ENCODE results near the gene SORCS3. TPM values are rescaled to one million over a fixed set of nuclear protein-coding genes. Genes with fewer than 3 reads are reported as not detected.

Gene SORCS3
- total RNA-seq, 1 donor from 2014 or later, result not detected

DNA sequence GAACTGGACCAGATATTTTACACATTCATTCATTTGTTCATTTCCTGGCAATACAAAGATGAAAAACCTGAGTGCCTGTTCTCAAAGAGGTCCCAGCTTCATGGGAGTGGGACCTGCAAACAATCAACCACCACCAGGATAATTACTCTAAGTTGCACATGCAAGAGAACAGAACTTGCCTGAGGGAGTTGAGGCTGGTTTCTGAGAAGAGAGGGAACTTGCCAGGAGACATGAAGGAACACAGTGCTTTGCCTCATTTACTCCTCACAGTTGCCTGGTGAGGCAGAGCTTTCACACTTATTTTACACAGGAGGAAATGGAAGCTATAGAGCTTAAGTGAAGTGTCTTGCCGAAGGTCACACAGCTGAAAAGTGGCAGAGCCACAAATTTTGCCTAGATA, 170.1 kb downstream of the SORCS3 start:
- intact Hi-C loops (cut with DNase I), result no loop called here
- DNase-seq (ENCODE audit: low spot score), result no peak

DNA sequence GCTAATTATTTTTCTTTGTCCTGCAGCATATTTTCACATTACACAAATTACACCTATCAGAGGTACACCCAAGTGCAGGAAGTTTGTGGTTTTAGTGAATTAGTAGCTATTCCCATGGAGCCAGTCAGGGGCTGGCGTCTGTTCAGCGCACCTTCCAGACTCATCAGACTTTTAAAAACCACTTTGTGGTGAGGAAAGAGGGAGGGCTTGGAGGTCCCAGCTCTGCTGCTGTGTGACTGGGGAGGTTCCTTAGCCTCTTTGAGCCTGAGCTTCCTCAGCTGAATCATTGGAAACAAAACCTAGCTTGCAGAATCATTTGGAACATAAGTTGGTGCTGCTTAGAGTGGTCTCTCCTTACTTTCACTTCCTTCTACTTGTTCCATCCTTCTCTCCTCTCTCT, 175.4 kb downstream of the SORCS3 start:
- DNase-seq (ENCODE audit: low spot score), result no peak
- intact Hi-C loops (cut with DNase I), result no loop called here

DNA sequence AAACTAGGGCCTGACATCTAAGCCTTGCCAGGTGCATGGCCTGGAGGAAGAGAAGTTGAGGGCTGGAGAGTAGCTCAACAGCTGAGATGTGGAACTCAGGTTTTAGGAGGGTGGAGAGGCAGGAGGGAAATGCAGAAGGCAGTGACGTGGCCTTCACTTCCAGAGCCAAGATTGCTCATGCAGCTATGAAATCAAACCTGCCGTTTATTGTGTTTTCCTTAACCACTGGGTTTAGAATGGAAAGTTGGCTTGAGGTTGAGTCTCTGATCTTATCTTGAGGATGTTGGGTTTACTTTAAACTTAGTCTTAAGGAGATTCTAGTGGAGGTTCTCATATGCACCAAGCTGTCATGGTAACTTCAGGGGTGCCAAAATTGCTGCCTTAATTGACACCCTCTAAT, 178.6 kb downstream of the SORCS3 start:
- DNase-seq (ENCODE audit: low spot score), result no peak
- intact Hi-C loops (cut with DNase I), result no loop called here

DNA sequence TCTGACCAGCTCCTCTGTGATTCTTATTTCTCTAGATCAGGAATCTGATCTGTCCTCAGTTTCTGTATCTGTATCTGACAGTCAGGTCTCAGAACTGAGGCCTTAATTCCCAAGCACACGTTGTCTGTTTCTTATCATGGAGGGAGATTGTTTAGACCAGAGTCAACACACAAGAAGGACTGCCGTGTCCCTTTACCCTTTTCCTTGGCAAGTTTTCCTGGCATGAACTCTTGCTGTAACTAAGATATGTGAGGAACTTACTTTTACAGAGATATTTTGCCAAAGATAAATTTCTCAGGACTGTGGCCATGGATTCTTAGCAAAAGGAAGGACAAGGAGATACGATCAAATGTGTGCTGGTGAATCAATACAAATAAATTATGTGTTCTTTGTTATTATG, 181.0 kb downstream of the SORCS3 start:
- intact Hi-C loops (cut with DNase I), result no loop called here

DNA sequence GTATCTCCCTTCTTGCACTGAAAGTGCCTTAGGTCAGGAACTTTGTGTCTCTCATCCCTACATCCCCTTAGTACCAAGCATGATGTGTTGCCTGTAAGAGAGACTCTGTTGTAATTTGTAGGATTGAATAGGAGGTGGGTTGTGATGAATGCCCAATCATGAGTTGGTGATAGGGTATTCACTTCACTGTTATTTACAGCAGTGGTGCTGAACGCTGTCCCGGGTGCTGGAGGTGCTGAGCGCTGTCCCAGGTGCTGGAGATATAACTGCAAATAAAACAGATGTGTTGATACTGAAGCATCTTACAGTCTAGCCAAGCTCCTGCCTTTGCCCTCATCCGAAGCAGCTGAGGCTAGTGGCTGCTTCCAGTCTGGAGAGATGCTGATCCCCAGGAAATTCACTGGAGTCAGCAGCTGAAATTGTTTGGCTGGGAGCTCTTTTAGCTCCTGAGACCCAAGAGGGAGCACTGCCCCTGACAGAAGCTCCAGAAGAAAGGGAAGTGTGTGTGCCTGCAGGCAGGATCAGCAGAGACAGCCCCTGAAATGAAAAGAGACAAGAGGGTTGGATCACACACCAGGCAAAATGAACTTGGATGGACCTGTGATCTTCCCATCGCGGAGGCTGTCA, 183.4 kb downstream of the SORCS3 start:
- DNase-seq (ENCODE audit: low spot score), result no peak
- intact Hi-C loops (cut with DNase I), result no loop called here

More for the DNA sequence above, 181.0 kb downstream of the SORCS3 start:
- DNase-seq (ENCODE audit: low spot score), result no peak

DNA sequence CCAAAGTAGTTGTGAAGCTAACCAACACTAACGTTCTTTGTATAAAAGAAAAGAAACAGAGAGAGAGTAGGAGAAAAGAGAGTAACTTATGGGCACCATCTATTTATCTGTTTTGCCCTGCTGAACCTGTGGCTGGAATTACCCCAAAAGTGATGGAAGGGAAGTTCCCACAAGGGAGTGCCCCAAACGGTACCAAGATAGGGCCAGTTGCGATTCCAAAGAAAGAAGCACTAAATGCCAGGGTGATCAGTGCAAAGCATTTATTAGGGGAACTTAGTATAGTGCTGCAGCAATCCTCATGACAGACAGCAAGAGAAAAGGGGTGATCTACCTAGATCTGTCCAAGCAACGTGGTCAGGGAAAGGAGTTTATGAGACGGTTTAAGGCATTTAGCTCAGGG, 190.2 kb downstream of the SORCS3 start:
- intact Hi-C loops (cut with DNase I), result no loop called here
- DNase-seq (ENCODE audit: low spot score), result no peak

DNA sequence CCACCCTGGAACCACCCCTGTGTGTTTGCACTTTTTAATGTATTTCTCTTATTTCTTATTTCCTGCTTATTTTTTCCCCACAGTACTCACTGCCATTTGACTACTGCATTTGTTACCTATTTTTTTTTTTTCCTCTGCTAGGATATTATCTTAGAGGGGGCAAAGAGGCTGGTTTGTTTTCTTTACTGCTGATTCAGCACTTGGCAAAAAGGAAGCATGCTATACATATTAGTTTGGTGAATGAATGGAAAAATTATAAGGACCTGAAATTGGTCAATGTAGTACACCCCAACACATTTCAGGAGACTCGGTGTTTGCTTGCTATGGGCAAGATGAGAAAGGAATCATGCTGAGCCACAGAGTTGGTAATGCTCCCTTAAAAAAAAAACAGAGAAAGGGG, 193.5 kb downstream of the SORCS3 start:
- intact Hi-C loops (cut with DNase I), result no loop called here
- DNase-seq (ENCODE audit: low spot score), result no peak

DNA sequence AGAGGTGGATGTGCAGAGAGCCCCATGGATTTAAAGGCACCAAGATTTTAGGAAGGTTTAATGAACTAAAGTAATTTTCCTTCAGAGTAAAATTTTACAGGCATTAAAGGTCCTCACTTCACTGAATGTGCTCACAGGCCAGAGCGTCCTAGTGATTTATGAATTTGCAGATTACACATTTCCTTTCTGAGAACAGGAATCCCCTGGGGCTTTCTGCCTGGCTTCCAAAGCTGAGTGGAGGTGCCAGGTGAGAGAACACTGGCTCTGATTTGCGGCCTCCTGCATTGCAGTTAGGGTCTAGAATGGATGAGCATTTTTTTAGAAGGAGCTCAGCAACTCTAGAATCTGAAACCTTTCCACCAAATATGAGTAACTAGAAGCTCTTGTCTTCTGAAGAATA, 194.3 kb downstream of the SORCS3 start:
- intact Hi-C loops (cut with DNase I), result no loop called here

DNA sequence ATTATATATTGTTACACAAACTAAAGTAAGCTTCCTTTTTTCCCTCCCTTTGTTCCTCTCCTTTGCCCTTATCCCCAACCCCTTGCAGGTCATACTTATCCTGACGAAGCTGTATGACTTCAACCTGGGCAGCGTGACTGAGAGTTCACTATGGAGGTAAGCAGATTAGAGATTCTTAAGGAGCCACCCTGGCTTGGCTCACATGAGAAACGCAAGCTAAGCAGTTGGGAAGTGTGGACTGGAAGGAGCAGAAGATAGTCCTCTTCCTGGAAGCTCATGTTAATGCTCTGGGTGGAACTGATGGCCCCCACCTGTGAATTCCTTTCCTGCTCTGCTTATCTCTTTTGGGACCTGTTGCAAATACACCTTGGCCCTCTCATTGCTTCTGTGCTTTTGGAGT, 201.6 kb downstream of the SORCS3 start:
- no peak for DNase-seq (ENCODE audit: low spot score)
- intact Hi-C loops (cut with DNase I), result no loop called here

More for the DNA sequence above, 194.3 kb downstream of the SORCS3 start:
- DNase-seq (ENCODE audit: low spot score), result no peak

DNA sequence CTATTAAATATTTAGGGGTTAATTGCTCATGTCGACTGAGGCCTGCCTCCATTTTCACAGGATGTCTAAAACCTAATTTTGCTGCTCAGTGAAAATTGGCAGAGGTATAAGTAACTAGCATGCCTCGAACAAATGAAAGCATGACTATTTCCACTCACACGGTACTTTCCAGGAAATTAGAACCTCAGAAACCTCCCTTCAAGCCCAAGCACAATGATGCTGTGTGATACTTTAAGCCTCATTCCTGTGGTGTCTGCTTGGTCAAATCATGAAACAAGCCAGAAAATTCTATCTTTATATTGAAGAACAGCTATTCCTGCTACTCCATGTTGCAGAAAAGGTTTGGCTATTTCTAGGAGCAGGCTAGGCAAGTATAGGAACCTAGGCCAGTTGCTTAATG, 203.0 kb downstream of the SORCS3 start:
- no peak for DNase-seq (ENCODE audit: low spot score)
- intact Hi-C loops (cut with DNase I), result no loop called here

DNA sequence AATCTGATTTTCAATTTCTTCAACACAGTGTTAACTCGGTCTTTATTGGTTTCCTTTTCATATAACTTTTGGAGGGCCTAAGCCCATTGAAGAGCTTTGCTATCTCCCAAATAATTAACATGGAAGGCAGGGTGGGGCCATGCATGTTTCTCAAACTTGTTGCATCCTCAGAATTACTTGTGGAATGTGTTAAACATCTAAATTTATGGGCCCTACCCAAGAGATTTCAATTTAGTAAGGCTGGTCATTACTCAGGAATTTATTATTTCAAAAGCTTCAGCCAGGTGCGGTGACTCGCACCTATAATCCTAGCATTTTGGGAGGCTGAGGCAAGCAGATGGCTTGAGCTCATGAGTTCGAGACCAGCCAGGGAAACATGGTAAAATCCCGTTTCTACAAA, 208.9 kb downstream of the SORCS3 start:
- no peak for DNase-seq (ENCODE audit: low spot score)
- intact Hi-C loops (cut with DNase I), result no loop called here

DNA sequence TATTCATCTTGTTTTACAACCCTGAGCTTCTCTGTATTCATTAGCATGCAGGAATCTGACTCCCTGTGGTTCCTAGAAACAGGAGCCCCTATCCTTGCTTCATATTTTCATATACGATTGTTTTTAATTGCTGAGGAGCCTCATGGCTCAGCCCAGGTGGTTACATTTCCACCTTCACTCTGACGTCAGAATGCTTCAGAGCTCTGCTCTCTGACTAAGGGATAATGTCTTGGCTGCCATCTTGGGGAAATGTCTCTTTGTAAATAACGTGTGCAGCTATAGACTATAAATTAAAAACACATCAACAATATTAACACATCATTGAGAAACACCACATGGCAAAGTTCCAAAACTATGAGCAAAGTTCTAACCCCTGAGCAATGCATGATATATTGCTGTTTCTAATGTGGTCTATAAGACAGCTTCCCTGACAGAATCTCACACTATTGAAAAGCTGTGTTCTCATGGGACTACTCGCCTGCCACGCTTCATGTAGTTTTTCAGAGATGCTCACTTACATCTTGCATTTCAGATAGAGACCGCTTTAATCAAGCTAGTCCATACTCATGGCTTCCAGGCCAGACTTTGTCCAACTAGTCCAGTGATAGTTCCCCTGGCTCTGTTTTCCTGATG, 227.0 kb downstream of the SORCS3 start:
- DNase-seq (ENCODE audit: low spot score), result no peak
- intact Hi-C loops (cut with DNase I), result no loop called here

DNA sequence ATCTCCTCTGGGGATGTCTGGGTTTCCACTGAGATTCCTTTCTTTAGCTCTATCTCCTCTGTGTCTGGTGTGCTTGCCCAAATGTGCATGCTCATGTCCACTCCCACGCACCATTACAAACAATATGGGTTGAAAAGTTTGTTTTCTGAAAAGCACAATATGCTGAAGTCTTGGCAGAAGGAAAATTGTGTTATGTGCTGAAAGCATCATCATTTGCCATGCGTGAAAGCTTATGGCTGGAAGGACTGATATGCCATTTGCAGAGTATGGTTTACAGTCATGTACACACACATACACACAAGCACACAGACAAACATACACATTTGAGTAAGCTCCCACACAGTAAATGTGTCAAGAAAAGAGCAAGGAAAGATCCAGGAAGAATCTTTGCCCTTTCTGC, 231.6 kb downstream of the SORCS3 start:
- intact Hi-C loops (cut with DNase I), result no loop called here

DNA sequence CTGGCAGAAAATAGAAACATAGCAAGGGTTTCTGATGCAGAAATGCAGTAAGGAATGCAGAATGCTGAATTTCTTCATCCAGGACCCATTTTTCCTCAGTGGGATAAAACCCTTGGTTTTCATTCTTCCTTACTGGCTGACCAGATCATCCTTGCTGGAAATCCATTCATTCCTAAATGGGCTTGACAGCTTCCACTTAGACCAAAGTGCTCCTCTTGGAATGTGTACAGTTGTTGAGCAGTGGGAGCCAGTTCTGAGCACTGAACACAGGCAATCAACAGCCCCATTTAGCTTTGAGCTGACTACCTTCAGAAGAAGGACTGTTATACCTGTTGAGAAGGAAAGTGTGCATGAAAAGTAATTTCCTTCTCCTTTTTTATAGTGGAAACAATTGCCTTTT, 232.1 kb downstream of the SORCS3 start:
- intact Hi-C loops (cut with DNase I), result no loop called here
- DNase-seq (ENCODE audit: low spot score), result no peak

More for the DNA sequence above, 231.6 kb downstream of the SORCS3 start:
- DNase-seq (ENCODE audit: low spot score), result no peak

DNA sequence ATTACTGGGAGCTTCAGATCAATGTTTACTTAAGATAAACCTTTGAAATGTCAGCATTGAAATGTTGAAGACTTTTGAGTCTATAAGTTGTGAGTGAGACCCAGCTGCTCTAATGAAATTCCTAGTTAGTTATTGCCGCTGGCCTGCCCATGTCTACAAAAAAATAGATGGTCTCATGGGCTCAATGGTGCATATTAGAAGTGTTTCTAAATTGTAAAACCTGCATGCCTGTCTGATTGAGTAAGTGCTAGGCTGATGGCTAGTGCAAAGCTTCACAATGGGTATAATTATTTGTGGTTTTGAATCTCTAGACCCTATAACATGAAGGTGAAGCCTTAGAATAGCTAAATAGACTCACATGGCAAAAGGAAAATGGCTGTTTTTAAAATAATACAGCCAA, 234.5 kb downstream of the SORCS3 start:
- intact Hi-C loops (cut with DNase I), result no loop called here
- DNase-seq (ENCODE audit: low spot score), result no peak

DNA sequence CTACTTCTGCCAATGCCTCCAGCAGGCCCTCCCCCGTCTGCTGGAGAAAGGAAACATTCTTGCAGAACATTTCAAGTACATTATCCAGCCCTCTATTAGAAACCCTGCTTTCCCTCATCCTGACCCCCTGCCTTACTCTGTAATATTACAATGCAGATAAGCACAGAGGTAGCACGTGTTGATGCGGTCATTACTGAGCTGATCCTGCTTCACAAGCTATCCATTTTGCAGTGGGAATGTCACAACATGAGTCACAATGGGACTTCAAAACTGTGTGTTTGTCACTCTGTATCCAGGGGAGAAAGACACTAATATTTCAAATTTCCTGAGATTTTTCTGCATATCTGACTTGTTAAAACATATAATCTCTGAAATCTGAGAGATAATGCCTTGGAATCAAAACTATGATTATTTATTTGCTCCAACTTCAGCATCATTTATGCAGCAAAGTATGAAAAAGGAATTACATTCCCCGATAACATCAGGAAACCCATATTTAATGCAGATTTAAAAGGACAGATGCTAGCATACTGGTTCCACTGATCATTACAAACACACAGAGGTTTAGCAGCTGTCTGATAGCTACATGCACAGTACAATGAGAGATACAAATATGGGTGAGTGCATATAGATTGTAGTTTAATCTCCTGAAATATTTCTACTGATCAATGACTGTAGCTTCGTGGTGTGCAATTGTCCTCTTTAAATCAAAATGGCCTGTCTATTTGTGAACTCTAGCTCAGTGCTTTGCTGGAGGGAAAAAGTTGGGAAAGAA, 239.7 kb downstream of the SORCS3 start:
- intact Hi-C loops (cut with DNase I), result no loop called here
- no peak for DNase-seq (ENCODE audit: low spot score)

DNA sequence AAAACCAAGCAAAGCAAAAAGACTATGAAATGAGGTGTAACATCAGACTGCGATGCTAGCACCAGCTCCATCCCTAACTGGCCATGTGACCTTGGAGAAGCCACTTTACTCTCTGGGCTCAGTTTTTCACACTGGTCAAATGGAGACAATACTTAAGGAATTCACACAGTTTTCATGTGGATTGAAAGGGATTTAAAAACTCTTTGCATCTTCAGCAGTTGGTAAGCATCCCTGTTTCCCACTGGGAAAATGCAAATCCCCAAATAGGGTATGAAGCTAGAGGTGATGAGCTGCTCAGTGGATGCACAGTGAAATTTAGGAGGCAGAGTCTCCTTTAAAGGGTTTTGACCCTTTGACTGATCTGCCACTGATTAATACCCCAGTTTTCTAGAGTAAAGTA, 240.7 kb downstream of the SORCS3 start:
- intact Hi-C loops (cut with DNase I), result no loop called here
- DNase-seq (ENCODE audit: low spot score), result no peak

DNA sequence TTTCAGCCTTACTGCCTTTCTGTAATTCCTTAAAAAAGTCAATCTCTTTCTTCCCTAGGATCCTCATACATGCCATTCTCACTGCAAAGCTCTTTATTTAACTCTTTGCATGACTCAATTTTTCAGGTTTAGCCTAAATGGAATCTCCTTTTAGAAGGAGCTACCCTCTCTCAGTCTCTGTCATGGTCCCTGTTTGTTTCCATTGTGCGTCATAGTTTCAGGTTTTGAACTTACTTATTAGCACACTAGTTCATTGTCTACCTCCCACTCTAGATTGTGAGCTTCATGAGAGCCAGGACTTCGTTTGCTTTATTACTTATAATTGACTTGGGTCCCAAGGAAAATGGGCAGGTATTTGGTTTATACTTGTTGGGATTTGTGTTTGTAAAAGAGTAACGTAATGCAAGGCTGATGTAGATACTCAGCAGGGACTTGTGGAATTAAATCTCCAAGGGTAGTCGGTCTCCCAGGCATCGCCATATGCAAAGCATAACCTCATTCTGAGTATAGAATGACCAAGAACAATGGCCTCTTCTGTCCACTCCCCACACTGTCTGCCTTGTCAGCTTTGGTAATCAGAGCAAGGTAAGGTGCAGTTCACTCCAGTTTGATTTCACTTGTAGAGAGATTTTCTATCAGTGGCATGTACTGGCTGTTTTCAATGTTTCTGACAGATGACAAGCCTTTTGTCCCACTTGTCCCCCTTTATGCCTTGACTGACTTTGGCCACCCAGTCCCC, 252.0 kb downstream of the SORCS3 start:
- DNase-seq (ENCODE audit: low spot score), result no peak
- intact Hi-C loops (cut with DNase I), result no loop called here

DNA sequence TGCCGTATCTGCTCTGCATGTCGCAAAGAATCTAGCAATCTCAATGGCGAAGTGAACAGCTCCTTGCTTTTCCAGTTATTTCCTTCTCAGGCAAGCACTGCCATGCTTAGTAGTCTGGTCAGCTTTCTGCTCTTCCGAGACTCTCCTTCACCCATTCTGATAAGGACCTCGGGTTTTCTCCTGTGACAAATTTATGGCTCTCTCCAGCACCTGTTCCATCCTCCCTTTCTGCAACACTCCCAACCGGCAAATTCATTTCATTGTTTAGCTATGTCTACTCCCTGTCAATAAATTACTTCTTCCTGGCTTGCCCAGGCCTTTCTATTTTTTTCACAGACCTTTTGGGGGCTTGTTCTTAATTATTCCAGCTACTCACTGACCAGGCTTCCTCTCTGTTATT, 252.6 kb downstream of the SORCS3 start:
- intact Hi-C loops (cut with DNase I), result no loop called here
- no peak for DNase-seq (ENCODE audit: low spot score)

DNA sequence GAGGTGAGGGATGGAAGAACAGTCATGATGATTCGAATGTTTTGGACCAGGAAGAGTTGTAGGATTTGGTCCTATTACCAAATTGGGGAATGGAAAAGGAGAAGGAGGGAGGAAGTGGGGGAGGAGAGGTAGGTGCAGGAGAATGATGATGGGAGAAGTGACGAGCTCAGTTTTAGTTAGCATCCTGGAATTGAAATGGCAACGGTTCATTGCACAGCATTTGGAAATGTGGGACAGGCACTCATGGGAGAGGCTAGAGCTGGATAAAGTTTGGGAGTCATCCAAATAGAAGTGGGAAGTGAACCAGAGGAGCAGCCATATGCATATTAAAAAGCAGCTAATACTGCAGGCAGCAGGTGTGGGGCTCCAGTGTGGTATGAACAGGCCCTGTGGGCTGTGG, 253.6 kb downstream of the SORCS3 start:
- intact Hi-C loops (cut with DNase I), result no loop called here
- no peak for DNase-seq (ENCODE audit: low spot score)

Data from cardiac septum (tissue), 1 donor.